ENCODE measurements around the gene ZDHHC9. TPM values are rescaled to one million over a fixed set of nuclear protein-coding genes. Genes with fewer than 3 reads are reported as not detected.

ZDHHC9 gene
- total RNA-seq, 1 experiment from 2014 or later: 31.1 TPM

DNA sequence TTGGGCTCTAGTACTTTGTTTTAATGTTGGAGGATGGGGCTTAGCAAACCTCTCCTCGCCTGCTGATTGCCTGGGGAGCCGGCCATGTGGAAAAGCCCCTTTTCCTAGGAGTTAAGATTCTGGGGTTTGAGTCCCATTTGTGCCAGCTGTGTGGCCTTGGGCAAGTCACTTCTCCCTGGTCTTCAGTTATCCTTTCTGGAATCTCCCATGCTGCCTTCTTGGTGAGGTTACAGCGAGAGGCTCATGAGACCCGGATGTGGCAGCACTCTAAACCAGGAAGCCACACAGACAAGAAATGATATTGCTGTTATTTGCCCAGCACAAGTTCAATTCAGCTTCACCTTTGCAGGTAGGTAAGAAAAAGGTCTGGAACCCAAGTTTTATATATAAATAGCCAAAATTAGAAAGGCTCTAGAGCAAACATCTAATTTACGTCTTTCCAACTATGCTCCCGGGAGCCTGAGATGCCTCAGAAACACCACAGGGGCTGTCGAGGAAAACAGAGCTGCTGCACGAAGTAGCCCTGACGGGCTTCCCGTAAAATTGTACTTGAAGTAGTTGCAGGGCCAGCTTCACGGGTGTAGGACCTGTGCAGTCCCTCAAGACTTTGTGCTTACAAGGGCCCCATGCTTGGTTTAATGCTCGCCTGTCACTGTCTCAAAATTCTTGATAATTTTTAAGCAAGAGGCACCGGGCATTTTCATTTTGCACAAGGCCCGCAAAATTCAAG is 72.3 kb downstream of the ZDHHC9 start:
- H3K9me3 ChIP-seq (replicated peaks): no peaks in the 10 kb centered on the region
- H3K27ac ChIP-seq: no peak overlapping the region
- peak in 1 of 2 experiments; percentile 10 for DNase-seq
- H3K27me3 ChIP-seq: no peaks in the 10 kb centered on the region
- no peaks in the 10 kb centered on the region for H3K36me3 ChIP-seq
- H3K4me3 ChIP-seq: no peak overlapping the region
- H3K4me1 ChIP-seq: peaks cover 8% of the 10 kb centered on the region; the same call in 1 of the 2 replicates

DNA sequence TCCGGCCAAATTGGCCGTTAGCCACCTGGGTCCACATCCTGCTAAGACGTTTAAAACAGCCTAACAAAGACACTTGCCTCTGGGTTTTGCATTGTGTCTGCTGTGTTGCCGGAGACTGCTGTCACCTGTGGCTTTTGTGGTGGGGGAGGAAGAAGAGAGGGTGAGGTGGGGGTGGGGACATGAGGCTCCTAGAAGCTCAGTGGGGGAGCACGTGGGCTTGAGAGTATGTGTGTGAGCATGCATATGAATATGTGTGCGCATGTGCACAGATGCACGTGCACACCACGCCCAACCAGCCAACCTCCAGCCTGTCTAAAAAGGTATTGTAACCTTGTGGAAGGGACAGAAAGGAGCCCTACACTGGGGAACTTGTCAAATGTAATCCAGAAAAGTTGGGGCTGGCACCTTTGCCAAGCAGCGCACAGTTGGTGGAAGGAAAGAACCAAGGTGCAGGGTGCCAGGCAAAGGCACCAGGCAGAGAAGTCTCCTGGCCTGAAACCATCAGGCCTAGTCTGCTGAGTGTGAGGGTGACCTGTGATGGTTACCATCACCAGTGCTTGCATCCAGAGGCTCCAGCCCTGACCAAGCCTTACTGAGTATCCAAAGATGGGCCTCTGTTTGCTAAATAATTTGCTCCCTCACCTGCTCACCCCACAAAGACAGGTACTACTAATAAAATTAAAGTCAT is 74.1 kb downstream of the ZDHHC9 start:
- Histone ChIP-seq H3K36me3 (no peaks in the 10 kb centered on the region), H3K4me1 (peaks cover 8% of the 10 kb centered on the region; the same call in 1 of the 2 replicates), H3K4me3 (no peak overlapping the region), H3K27ac (no peak overlapping the region), H3K9me3 (replicated peaks) (no peaks in the 10 kb centered on the region), H3K27me3 (no peaks in the 10 kb centered on the region)
- DNase-seq: no peak

DNA sequence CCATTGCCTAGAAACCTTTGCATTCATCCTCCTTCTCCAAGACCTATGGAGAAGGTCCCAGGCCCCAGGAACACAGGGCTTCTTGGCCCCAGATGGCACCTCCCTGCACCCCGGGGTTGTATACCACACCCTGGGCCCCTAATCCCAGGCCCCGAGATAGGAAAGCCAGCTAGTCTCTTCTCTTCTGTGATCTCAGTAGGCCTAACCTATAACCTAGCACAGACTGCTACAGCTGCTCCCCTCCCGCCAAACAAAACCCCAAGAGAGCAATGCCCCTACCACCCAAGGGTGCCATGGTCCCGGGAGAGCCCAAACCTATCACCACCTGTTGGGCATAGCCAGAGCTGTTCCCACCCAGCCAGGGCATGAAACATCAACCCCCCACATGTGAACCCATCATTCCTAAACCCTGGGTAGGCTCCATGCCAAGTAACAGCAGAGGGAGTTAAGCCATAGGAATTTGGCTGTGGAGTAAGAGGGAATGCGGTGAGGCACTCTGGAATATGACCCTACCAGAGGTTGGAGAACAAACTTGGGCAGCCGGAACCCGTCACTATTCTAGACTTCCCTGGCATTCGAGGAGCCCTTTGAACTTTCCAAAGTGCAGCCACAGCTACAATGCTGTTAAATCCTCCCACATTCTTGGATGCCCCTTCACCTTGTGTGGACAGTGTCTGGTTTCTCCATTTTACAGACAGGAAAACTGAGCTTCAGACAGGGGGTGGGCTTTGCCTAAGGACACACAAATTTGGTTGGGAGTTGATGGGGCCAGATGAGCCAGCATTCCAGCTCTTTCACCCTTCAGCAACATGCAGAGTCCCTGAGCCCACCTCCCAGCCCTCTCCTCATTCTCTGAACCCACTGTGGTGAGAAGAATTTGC is 74.9 kb downstream of the ZDHHC9 start:
- no peak overlapping the region for H3K27ac ChIP-seq
- H3K9me3 ChIP-seq (replicated peaks): no peaks in the 10 kb centered on the region
- DNase-seq: peak; percentile 64 to 71
- H3K36me3 ChIP-seq: no peaks in the 10 kb centered on the region
- H3K4me3 ChIP-seq: no peak overlapping the region
- peaks cover 8% of the 10 kb centered on the region; the same call in 1 of the 2 replicates for H3K4me1 ChIP-seq
- H3K27me3 ChIP-seq: no peaks in the 10 kb centered on the region

- Histone ChIP-seq H3K27ac (no peak overlapping the region), H3K36me3 (no peaks in the 10 kb centered on the region), H3K27me3 (no peaks in the 10 kb centered on the region), H3K4me1 (peaks cover 8% of the 10 kb centered on the region; the same call in 1 of the 2 replicates), H3K4me3 (no peak overlapping the region), H3K9me3 (replicated peaks) (no peaks in the 10 kb centered on the region)
- no peak for DNase-seq
These were observed 75.5 kb downstream of the ZDHHC9 start for GRCh38 chrX:129768186-129768585.

DNA sequence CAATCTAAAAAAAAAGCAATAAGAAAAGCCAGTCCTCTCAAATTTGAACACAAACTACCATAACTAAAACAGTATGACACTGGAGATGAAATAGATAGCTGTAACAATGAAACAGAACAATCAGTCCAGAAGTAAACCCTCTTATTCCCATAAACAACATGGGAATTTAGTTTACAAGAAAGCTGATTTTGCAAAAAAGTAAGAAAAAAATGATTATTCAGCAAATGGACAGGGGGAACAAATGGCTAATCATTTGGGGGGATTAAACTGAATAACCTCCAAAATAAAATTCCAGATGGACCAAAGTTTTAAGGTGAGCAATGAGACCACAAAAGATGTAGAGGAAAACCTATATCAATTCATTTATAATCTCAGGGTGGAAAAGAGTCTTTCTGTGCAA is 80.0 kb downstream of the ZDHHC9 start:
- DNase-seq: no peak
- Histone ChIP-seq H3K36me3 (no peaks in the 10 kb centered on the region), H3K27ac (no peak overlapping the region), H3K4me3 (no peak overlapping the region), H3K9me3 (replicated peaks) (no peaks in the 10 kb centered on the region), H3K4me1 (peaks cover 2% of the 10 kb centered on the region; the same call in 1 of the 2 replicates), H3K27me3 (no peaks in the 10 kb centered on the region)

DNA sequence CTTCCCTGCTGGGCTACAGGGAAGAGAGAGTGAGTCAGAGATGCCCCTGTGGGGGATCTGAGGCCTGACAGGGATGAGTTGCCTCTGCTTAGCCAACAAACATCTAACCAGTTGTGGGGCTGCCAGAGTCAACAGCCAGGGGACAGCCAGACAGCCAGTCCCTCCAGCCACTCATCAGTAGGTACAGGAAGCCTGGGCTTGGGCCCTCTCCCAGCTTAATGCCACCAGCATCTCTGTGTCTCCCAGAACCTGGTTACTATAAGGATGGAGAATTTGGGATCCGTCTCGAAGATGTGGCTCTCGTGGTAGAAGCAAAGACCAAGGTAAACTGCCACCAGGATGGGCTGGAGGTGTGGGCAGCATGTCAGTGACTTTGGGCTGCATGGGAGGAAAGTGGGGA is 81.2 kb downstream of the ZDHHC9 start:
- no peaks in the 10 kb centered on the region for H3K9me3 ChIP-seq (replicated peaks)
- H3K4me3 ChIP-seq: no peak overlapping the region
- no peaks in the 10 kb centered on the region for H3K27me3 ChIP-seq

GRCh38 chrX:129761596-129761995 is 82.1 kb downstream of the ZDHHC9 start:
- no peaks in the 10 kb centered on the region for H3K36me3 ChIP-seq
- no peak overlapping the region for H3K27ac ChIP-seq
- no peaks in the 10 kb centered on the region; the same call in 1 of the 2 replicates for H3K4me1 ChIP-seq
- no peaks in the 10 kb centered on the region for H3K9me3 ChIP-seq (replicated peaks)
- H3K27me3 ChIP-seq: no peaks in the 10 kb centered on the region
- H3K4me3 ChIP-seq: no peak overlapping the region
- DNase-seq: no peak

More for the DNA sequence above, 81.2 kb downstream of the ZDHHC9 start:
- DNase-seq: no peak
- Histone ChIP-seq H3K36me3 (no peaks in the 10 kb centered on the region), H3K4me1 (no peaks in the 10 kb centered on the region; the same call in 1 of the 2 replicates), H3K27ac (no peak overlapping the region)

- Histone ChIP-seq H3K36me3 (no peaks in the 10 kb centered on the region), H3K27ac (no peak overlapping the region), H3K4me3 (no peak overlapping the region), H3K9me3 (replicated peaks) (no peaks in the 10 kb centered on the region), H3K4me1 (no peaks in the 10 kb centered on the region; the same call in 1 of the 2 replicates), H3K27me3 (no peaks in the 10 kb centered on the region)
- DNase-seq: no peak
These were observed 82.7 kb downstream of the ZDHHC9 start for GRCh38 chrX:129760981-129761380.

DNA sequence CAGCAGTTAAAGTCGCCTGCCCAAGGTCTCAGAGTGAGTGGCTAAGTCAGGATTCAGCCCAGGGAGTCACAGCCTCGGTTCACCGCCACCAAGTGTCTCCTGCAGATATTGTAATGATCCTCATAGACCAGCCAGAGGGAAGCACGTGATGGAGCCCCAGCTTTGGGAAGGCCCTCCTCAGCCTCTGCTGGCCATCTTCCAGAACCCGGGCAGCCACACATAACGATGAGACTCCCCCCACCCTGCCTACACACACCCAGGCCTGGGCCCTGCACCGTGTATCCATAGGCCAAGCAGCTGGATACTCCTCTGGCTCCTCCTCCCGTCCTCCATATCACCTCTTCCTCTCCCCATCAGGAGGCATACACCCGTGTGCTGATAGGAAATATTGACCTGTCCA is 83.5 kb downstream of the ZDHHC9 start:
- no peak overlapping the region for H3K4me3 ChIP-seq
- no peaks in the 10 kb centered on the region for H3K9me3 ChIP-seq (replicated peaks)
- no peak overlapping the region for H3K27ac ChIP-seq
- DNase-seq: no peak
- H3K4me1 ChIP-seq: no peaks in the 10 kb centered on the region; the same call in 1 of the 2 replicates
- no peaks in the 10 kb centered on the region for H3K27me3 ChIP-seq
- no peaks in the 10 kb centered on the region for H3K36me3 ChIP-seq

DNA sequence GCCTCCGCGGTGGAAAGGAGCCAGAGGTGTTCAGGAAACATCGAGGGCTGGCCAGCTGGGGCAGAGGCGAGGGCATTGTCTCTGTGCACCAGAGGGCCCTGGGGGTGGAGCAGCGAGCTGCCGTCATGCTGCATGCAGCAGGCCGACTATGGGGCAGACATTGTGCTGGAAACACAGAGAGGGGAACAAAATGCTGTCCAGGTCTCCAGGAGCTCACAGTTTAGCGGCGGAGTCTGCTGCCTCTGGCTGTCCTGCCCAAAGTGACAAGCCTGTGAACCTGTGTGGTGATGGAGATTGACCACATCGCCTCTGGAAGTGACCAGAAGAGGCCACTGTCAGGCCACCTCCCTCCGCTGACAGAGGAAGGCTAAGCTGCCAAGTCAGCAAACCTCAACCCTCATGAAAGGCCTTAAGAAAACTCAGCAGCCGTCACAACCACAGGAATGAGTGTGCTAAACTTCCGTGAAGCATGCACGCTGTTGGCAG is 84.1 kb downstream of the ZDHHC9 start:
- H3K9me3 ChIP-seq (replicated peaks): no peaks in the 10 kb centered on the region
- no peaks in the 10 kb centered on the region for H3K36me3 ChIP-seq
- H3K27me3 ChIP-seq: no peaks in the 10 kb centered on the region
- H3K4me1 ChIP-seq: no peaks in the 10 kb centered on the region; the same call in 1 of the 2 replicates
- peak overlapping the region; percentile 17; the same call in 1 of the 2 replicates for H3K4me3 ChIP-seq
- DNase-seq: peak; percentile 36 to 60
- no peak overlapping the region for H3K27ac ChIP-seq

DNA sequence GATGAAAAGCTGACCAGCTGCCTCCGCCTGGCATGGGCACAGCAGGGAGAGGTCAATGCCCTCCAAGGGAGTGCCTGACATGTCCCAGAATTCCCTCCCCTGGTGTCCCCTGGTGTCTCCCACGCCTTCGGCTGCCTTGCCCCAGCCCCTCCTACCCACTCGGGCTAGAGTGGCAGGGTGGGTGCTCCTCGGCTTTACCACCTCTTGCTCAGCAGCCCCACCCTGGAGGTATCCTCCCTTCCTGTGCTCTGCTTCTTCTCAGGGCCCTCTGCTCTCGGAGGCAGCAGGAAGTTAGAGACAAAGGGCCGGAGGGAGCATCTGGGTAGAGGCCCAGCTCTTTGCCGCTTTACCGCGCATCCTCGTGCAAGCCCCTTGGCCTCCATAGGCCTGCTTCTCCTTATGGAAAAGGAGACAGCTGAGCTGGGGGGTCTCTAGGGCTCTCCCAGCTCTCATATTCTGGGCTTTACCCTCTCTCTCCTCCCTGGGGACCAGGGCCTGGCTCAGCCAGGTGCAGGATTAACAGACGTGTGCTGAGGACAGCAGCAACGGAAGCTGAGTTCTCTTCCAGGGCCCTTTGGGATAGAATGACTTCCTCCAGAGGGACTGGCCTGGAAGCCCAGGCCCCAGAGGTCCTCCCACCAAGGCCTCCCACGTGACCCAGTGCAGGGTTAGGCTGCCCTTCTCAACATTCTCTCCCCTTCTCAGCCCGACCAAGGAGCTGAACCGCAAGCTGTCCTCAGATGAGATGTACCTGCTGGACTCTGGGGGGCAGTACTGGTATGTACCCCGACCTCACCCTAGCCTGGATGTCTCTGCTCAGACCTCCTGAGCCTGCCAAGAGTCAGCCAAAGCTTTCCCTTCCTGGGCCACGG is 87.7 kb downstream of the ZDHHC9 start:
- Histone ChIP-seq H3K36me3 (no peaks in the 10 kb centered on the region), H3K4me3 (no peak overlapping the region), H3K4me1 (no peaks in the 10 kb centered on the region; the same call in 1 of the 2 replicates), H3K27me3 (no peaks in the 10 kb centered on the region), H3K27ac (no peak overlapping the region), H3K9me3 (replicated peaks) (no peaks in the 10 kb centered on the region)
- DNase-seq: peak; percentile 22 to 55

- H3K27me3 ChIP-seq: no peaks in the 10 kb centered on the region
- H3K36me3 ChIP-seq: no peaks in the 10 kb centered on the region
- DNase-seq: no peak
- no peak overlapping the region for H3K4me3 ChIP-seq
- no peak overlapping the region for H3K27ac ChIP-seq
- no peaks in the 10 kb centered on the region for H3K4me1 ChIP-seq
- H3K9me3 ChIP-seq (replicated peaks): no peaks in the 10 kb centered on the region
These were observed 89.3 kb downstream of the ZDHHC9 start for GRCh38 chrX:129754056-129755024.
